GM21367 (cell line): Measurements from ENCODE around the gene EPHA1.

Source experiments
- ATAC-seq: cut with Tn5 transposase; IDR thresholded peaks from one replicate; pipeline ENCODE4 v1.9.1; 2021; ENCODE audit not compliant: unreplicated experiment

The EPHA1 gene

DNA sequence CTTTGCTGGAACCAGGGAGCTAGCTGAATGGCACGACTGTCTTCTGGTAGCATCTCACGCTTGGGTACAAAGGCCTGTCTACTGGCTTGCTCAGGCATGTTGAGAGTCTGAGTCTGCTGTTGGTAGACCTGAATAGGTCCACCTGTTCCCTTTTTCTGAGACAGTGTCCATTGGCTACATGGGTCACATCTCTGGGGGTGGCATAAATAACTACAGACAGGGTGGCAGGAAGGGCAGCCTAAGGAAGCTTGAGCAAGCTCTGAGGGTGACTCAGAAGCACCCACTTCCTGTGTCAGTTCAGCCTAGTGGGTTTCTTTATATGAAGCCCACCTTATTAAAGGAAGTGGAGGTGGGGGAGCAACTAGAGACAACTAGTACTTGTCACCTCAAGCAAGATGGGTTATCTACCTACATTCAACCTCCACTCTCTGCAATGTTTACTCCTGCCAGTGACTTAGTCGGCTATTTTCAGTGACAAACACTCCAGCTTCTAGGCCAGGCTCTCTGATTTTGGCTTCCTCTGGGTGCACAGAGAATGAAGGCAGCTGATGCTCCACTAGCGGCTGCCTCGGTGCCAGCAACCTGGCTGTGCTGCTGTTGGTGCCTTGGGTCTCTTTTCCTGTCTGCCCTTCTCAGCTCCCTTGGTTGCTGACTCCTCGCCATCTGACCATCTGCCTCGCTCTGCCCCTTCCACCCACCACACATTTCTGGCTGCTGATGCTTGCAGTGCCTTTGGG lies 33.2 kb downstream of the EPHA1 start:
- no peak for ATAC-seq

DNA sequence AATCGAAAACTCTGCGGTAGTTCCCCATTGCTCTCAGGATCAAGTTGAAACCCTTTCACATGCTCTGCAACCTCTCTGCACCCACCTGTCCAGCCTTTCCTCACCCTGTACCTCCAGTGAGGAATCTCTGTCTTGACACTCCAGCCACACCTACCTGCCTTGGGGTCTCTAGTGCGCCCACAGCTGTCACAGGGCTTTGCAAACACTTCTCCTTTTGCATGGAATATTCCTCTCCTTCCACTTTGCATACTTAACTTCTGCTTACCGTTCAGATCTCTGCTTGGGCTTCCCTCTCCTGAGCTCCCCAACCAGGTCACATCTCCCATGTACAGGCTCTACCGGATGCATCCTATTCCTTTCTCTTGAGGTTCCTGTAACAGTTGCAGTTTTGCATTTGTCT lies 34.1 kb downstream of the EPHA1 start:
- ATAC-seq = no peak

GRCh38 chr7:143373255-143373794 lies 35.3 kb downstream of the EPHA1 start:
- ATAC-seq = no peak

- no peak for ATAC-seq
Observed at GRCh38 chr7:143372070-143372469, 36.6 kb downstream of the EPHA1 start.

GRCh38 chr7:143369678-143370651 lies 38.7 kb downstream of the EPHA1 start:
- no peak for ATAC-seq

- no peak for ATAC-seq
Observed at GRCh38 chr7:143368387-143368786, 40.3 kb downstream of the EPHA1 start.

DNA sequence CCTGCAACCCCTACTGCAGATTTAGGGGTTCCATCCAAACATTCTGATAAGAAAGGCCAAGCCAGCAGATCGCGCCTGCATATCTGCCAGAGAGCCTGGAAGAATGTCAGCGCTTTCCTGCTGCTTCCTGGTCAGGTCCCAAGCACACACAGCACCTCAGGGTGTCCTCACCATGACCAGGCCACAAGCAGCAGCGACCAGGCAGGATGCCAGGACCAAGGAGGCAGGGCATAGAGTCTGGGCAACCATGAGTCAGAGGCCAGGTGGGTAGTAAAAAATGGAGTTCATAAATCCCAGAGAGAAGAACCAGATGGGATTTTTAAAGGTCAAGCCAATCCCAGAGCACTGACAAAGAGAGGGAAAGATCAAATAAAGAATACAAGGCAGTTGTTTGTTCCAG lies 40.7 kb downstream of the EPHA1 start:
- no peak for ATAC-seq

- no peak for ATAC-seq
Observed at GRCh38 chr7:143363016-143363937, 45.4 kb downstream of the EPHA1 start.

- ATAC-seq = no peak
Observed at GRCh38 chr7:143362131-143363015, 46.3 kb downstream of the EPHA1 start, which contains the start of gene FAM131B. TSS of gene FAM131B (minus strand) at chr7:143362713. CDS start at chr7:143362603, 110 bp downstream.

DNA sequence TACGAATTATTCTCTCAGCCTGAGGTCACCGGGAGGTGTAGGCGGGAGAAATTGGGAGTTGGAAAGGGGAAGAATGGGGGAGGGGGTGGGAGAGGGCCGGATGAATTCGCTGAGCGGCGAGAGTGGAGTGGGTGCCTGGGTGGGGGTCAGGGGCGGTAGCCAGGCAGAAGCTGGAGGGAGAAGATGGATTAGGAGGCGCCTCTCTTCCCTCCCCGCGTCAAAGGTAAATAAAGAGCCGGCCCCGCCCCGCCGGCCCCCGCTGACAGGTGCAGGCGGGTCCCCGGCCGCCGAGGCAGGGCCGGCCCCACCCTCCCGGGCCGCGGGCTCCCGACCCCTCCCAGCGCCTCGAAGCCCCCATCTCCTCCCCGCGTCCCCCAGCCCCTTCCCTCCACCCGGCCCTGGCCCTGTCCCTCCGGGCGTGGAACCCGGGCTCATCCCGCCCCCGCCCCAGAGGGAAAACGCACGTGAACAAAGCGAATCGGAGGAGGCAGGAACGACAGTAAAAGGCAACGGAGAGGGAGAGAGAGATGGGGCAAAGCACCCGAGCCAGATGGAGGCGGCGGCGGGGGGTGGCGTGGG lies 47.0 kb downstream of the EPHA1 start:
- ATAC-seq = no peak

GRCh38 chr7:143360788-143361551 lies 47.7 kb downstream of the EPHA1 start:
- no peak for ATAC-seq

- no peak for ATAC-seq
Observed at GRCh38 chr7:143359771-143360353, 48.8 kb downstream of the EPHA1 start.

DNA sequence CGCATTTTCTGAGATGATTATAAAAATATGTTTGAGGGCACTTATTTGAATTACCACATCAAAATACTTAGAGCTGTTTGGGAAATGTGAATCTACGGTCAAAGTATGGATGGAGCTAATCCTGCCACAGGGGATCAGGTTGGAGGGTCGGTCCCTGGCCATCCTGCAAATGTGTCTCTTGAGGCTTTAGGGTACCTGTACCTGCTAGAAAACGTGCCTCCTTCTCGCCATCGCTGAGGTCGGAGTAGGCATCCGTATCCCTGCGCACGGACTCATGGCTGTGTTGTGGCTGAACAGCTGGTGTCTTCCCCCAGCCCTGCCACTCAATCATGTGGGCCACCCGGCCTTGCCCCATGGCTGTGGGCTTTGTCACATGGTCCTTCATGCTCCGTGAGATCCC lies 50.0 kb downstream of the EPHA1 start:
- no peak for ATAC-seq

DNA sequence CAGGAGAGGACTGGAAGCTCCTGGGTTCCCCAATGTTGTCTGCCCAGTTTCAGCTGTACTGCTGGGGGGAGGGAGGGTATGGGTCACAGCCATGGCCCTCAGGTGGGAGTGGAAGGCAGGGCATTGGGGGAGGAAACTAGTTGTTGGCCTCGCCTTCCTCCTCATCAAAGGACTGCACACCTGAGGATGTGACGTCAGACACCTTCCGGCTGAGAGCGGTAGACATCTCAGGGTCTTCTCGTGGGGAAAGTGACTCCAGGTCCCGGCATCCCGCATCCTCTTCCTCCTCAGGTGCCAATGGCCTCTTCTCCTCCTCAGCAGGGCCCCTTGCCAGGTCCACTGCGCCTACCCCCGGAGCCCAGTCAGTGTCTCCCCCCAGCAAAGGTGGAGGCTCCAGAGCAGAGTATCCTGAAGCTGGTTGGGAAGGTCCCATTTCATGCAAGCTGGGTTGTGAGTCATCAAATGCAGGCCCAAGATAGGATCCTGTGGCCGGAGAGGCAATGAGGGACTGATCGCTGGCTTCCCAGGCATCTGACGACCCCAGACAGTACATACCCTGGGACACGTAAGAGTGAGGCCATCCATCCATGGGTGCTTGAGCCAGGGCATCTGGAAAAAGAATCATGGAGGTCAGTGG lies 52.1 kb downstream of the EPHA1 start:
- ATAC-seq = no peak

GRCh38 chr7:143355450-143356385 lies 52.9 kb downstream of the EPHA1 start:
- ATAC-seq = no peak

GRCh38 chr7:143354965-143355364 lies 53.7 kb downstream of the EPHA1 start:
- ATAC-seq = no peak

DNA sequence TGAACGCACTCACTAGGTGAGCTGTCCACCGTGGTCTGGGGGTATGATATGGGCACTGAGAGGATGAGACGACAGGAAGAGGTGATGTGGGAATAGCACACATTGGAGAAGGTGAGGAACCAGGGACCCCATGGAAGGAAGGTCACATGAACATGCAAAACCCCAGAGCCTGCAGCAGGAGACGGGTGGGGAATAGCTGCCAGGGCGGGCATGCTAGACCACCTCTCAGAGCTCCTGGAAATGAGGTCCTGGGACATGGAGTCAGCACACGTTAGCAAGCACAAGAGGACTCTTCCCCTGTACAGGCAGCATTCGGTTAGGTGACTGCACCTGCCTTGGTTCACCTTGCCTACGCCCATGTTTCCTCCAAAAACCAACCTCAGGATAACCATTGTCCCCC lies 54.3 kb downstream of the EPHA1 start:
- ATAC-seq = no peak
